Gastrocnemius medialis (tissue), 4 donors: ENCODE measurements around the gene RBM18.

ENCODE experiments used
- POLR2A ChIP-seq, 2 donors: fragments of 450-650 bp; IDR thresholded peaks; one replicate each; pipeline ENCODE4 v1.6.1; 2017; ENCODE audit warnings: antibody characterized with exemption in 2 of 2, mild to moderate bottlenecking in 2 of 2, moderate library complexity in 2 of 2
- TF ChIP-seq, protein P1 (sequence below), 5 experiments: fragments of 450-650 bp in 3 of 5; fragments of 200-600 bp in 2 of 5; sonication (generic) in 2 of 5; IDR thresholded peaks in 4 of 5; conservative IDR thresholded peaks in 1 of 5; 1 replicate in 4 of 5; 2 replicates in 1 of 5; pipeline ENCODE4 v1.5.1; 2016 to 2019; ENCODE audit warnings: antibody characterized with exemption in 5 of 5, mild to moderate bottlenecking in 3 of 5, moderate library complexity in 3 of 5

DNA sequence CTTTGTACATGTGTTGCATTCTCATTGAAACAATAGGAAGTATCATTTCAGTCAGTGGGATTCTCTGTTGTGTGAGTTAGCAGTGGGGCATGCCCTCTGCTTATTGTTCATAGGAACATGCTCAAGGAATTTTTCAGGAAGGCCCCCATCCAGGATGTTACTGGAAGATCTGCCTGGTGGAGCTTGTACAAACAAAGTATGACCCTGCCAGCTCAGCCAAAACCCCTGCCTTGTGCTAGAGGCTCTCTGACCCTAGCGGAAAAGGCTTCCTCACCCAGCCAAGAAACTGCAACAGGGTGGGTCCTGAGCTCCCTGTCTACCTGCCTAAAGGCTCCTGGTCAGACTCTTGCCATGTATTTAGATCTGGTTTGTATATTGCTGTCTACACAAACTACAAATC lies 43.3 kb upstream of the RBM18 start:
- TF ChIP-seq POLR2A (IDR thresholded peaks at IDR 0.05) = no peak
- TF ChIP-seq, protein P1, sequence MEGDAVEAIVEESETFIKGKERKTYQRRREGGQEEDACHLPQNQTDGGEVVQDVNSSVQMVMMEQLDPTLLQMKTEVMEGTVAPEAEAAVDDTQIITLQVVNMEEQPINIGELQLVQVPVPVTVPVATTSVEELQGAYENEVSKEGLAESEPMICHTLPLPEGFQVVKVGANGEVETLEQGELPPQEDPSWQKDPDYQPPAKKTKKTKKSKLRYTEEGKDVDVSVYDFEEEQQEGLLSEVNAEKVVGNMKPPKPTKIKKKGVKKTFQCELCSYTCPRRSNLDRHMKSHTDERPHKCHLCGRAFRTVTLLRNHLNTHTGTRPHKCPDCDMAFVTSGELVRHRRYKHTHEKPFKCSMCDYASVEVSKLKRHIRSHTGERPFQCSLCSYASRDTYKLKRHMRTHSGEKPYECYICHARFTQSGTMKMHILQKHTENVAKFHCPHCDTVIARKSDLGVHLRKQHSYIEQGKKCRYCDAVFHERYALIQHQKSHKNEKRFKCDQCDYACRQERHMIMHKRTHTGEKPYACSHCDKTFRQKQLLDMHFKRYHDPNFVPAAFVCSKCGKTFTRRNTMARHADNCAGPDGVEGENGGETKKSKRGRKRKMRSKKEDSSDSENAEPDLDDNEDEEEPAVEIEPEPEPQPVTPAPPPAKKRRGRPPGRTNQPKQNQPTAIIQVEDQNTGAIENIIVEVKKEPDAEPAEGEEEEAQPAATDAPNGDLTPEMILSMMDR (IDR thresholded peaks at IDR 0.05 in 4 of 5, conservative IDR thresholded peaks at IDR 0.05 in 1 of 5) = no peak
